Lower leg skin (tissue), 3 donors: ENCODE measurements around the gene HDAC9.

ENCODE experiments used
- POLR2A ChIP-seq, 2 donors: fragments of 450-650 bp; IDR thresholded peaks; one replicate each; pipeline ENCODE4 v1.6.1; 2016 to 2017; ENCODE audit warnings: antibody characterized with exemption in 2 of 2, mild to moderate bottlenecking in 1 of 2, moderate library complexity in 1 of 2
- TF ChIP-seq, protein P1 (sequence below), 3 donors: fragments of 450-650 bp; IDR thresholded peaks; one replicate each; pipeline ENCODE4 v1.5.1; 2016; ENCODE audit warnings: antibody characterized with exemption in 3 of 3, mild to moderate bottlenecking in 3 of 3, moderate library complexity in 2 of 3

DNA sequence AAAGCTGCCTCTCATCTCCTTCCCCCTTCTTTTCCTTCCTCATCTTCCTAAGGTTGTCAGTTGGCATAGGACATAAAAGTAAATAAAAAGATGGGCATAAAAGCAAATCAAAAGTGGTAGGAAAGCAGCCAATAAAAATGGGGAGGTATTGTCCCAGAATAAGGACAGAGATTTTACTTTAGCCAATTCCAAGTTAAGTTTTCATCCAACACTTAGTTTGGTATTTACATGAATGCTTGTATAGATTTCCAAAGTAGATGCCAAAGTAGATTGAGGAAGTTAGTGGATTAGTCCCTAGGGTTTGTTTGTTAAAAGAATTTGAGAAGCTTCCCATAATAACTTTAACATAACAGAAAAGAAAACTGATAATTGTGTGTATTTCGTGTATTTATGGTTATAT lies 33.7 kb downstream of the HDAC9 start:
- TF ChIP-seq, protein P1, sequence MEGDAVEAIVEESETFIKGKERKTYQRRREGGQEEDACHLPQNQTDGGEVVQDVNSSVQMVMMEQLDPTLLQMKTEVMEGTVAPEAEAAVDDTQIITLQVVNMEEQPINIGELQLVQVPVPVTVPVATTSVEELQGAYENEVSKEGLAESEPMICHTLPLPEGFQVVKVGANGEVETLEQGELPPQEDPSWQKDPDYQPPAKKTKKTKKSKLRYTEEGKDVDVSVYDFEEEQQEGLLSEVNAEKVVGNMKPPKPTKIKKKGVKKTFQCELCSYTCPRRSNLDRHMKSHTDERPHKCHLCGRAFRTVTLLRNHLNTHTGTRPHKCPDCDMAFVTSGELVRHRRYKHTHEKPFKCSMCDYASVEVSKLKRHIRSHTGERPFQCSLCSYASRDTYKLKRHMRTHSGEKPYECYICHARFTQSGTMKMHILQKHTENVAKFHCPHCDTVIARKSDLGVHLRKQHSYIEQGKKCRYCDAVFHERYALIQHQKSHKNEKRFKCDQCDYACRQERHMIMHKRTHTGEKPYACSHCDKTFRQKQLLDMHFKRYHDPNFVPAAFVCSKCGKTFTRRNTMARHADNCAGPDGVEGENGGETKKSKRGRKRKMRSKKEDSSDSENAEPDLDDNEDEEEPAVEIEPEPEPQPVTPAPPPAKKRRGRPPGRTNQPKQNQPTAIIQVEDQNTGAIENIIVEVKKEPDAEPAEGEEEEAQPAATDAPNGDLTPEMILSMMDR (IDR thresholded peaks at IDR 0.05), result no peak
- TF ChIP-seq POLR2A (IDR thresholded peaks at IDR 0.05), result no peak
